SH-SY5Y (cell line): ENCODE measurements around the gene CELF1.

Experiments
- GATA2 ChIP-seq: IDR thresholded peaks from 2 replicates; pipeline ENCODE4 v1.6.1; 2011; ENCODE audit warnings: mild to moderate bottlenecking, low read depth, low read length
- GATA3 ChIP-seq: IDR thresholded peaks from 2 replicates; pipeline ENCODE4 v1.6.1; 2011; ENCODE audit warnings: low read depth, mild to moderate bottlenecking, low read length, moderate library complexity

DNA sequence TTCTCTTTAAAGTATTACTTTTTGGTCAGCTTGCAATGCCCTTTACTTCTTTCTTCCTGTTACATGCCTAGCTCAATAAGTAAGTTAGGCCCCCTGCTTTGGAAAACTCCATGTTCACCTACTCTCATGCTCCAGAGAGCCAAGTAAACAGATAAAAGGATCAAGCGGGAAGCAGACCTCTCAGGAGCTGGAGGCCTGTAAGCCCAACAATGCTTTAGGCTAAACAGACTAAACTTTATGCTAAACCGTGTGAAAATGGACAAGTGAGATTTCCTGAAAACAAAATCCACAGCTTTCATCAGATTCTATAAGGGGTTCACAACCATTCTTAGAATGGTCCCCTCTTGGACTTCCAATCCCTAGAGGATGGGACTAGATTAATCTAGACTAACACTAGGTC lies 40.2 kb downstream of the CELF1 start:
- TF ChIP-seq GATA2: no peak
- no peak for TF ChIP-seq GATA3
